GM12801 (cell line): Measurements from ENCODE around the gene PDK4.

ENCODE experiments used
- CTCF ChIP-seq: IDR thresholded peaks from one replicate; pipeline ENCODE4 v1.5.1; 2011; ENCODE audit warnings: control low read depth; ENCODE audit not compliant: insufficient read length; ENCODE audit errors: extremely low read depth

The PDK4 gene

GRCh38 chr7:95590387-95591248, 5.7 kb downstream of the PDK4 start:
- no peak for TF ChIP-seq CTCF

DNA sequence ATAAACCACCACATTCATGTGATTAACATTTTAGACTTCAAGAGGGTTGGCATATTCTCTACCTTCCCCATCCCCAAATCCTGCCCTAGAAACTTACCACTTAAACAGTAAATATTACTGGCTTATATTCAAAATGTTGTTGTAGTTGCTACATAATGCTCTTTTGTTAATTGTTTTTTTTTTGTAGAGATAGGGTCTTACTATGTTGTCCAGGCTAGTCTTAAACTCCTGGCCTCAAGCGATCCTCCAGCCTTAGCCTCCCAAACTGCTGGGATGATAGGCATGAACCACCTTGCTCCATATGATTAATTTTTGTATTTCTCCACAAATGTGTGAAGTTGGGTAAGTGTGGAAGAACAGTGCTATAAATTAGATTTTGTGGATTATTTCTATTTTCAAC, 6.5 kb downstream of the PDK4 start:
- TF ChIP-seq CTCF = no peak

DNA sequence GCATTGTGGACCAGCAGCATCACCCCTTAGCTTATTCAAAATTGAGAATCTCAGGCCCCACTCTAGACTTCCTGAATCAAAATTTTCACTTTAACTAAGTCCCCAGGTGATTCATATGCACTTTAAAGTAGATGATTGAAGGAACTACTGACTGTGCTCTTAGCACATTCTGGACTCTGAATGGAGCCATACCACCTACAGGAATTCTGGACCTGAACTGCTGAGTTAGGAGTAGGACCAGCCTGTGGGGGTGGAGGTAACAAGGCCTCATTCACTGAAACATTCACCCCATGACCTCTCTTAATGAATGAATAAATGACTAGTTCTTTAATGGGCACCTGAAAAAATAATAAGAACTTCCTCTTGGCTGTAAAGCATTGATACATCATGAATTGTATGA, 7.3 kb downstream of the PDK4 start:
- TF ChIP-seq CTCF = no peak

DNA sequence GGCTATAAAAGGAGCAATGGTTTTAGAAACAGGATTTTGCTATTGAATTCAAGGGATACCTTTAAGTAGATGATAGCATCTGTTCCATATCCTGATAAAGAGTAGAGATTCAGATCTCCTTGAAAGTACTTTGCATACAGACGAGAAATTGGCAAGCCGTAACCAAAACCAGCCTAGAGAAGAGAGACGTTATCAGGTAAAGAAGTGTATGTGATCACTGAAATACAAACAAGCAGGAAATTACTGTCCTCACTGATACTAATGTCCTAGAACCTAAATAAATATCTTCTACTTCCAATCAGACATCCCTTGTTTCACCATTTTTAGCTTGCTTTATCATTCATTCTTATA, 9.4 kb downstream of the PDK4 start:
- no peak for TF ChIP-seq CTCF

DNA sequence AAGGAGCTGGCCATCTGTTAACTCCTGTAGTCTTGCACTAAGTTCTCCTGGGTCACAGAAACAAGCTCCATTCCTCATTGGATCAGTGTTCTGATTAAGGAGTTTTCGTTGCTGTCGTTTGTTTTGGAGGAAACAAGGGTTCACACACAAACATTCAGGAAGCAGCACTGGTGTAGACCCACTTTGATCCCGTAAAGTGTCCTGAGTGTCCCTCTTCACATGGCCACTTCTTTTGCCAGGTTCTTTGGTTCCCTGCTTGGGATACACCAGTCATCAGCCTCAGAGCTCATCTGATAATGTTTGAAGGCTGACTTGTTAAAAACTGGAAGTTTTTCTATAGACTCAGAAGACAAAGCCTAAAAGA, 10.9 kb downstream of the PDK4 start:
- no peak for TF ChIP-seq CTCF

DNA sequence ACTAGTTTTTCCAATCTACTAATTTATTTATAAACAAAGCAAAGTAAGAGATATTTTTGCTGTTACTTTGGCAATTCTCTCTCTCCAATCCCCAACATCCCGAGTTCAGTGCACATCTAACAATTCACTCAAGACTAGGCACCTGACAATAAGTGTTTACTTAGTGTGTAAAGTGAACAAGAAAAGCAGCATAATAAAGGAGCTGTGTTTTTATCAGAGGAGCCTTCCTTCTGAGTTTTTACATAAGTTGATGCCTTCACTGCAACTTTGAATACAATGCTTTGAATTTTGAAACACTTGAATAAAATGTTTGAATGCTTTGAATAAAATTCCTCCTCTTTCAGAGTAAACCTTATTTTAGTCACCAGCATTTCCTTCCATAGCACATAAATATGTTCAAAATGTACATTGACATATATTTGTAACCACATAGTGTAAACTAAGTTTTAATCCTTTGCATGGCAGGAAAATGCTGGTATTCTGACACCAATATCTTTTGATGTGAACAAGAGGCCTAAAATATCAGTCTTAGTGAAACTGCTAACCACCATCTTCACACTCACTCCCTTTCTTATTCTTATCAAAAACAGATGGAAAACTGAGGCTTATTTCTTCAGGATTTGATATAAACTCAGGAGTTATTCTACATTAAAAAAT, 11.4 kb downstream of the PDK4 start:
- TF ChIP-seq CTCF = no peak

DNA sequence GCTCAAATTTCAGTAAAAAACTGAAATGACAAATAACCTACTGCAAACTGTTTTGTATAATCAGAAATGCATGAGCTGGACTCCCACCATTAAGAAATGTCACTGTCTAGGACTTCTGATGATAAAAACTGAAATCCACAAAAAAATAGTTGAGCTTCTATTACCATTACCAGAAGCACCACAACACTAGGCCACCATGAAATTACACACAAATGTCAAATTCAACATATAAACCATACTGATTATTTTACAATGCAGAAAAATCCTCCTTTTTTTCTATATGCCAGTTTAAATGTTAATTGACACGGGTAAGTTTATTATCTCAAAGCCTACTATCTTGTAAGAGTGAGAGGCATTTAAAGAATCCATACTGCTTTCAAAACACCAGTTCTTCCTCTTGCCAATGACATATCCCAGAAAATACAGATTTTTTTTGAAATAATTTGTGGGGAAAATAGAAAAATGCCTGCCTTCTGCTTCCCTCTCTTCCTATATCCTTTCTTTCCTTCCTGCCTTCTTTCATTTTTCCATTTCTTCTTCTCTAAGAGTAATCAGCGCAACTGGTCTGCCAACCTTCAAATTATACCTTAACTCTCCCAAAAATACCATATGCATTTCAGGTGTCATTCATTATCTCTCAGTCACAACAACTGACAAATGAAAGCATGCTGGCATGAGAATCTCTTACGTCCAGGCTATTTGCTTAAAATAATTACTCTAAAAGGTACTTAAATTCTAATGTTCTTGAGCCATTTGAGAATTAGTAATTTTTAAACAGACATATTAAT, 12.3 kb downstream of the PDK4 start:
- TF ChIP-seq CTCF = no peak
